H1 (cell line): ENCODE data around the gene CADM2. TPM values are rescaled to one million over a fixed set of nuclear protein-coding genes. Genes with fewer than 3 reads are reported as not detected.

Experiments
- CTCF ChIA-PET: fragments of 300-600 bp; sonication (Branson Sonifier 250); formaldehyde crosslinking; loops from one replicate; lab custom pipeline; 2021; ENCODE audit not compliant: partially characterized antibody; lab: Charles Lee
- POLR2A ChIA-PET: fragments of 300-600 bp; sonication (Branson Sonifier 250); formaldehyde crosslinking; loops from one replicate; lab custom pipeline; 2021; ENCODE audit warnings: inconsistent platforms; ENCODE audit not compliant: partially characterized antibody; lab: Charles Lee
- DNase-seq, 2 experiments: peaks; one replicate each; pipeline versions ENCODE4 v3.0.0 to v3.0.0-alpha.2; 2010 to 2022; ENCODE audit warnings: low spot score in 2 of 2, low read depth in 1 of 2, mixed read lengths in 1 of 2
- FAIRE-seq: peaks from 2 replicates; lab custom pipeline; 2011; peaks lifted over from hg19 to GRCh38; lab: Jason Lieb, UNC
- H2AFZ ChIP-seq: 2 replicates; pipeline ENCODE4 v1.8.1; 2012; ENCODE audit warnings: low read length, inconsistent platforms
- H2AK5ac ChIP-seq: 2 replicates; pipeline ENCODE4 v1.6.1; 2013; ENCODE audit warnings: low read depth, low read length
- H2BK120ac ChIP-seq: replicated peaks from 2 replicates; pipeline ENCODE3; 2013; ENCODE audit warnings: low read depth, low read length, inconsistent platforms
- H2BK12ac ChIP-seq: 2 replicates; pipeline ENCODE4 v1.6.1; 2013; ENCODE audit warnings: low read depth, low read length
- H2BK15ac ChIP-seq: 2 replicates; pipeline ENCODE4 v1.6.1; 2013; ENCODE audit warnings: low read length
- H2BK20ac ChIP-seq: 2 replicates; pipeline ENCODE4 v1.6.1; 2013; ENCODE audit warnings: low read length
- H2BK5ac ChIP-seq: 2 replicates; pipeline ENCODE4 v1.6.1; 2013; ENCODE audit warnings: low read depth, low read length
- H3K14ac ChIP-seq: 2 replicates; pipeline ENCODE4 v1.6.1; 2013; ENCODE audit warnings: inconsistent platforms; ENCODE audit not compliant: insufficient read length
- H3K18ac ChIP-seq: 2 replicates; pipeline ENCODE4 v1.6.1; 2013; ENCODE audit warnings: low read length; ENCODE audit errors: extremely low read depth
- H3K23ac ChIP-seq: 2 replicates; pipeline ENCODE4 v1.6.1; 2013; ENCODE audit warnings: inconsistent platforms; ENCODE audit not compliant: insufficient read length
- H3K23me2 ChIP-seq: 2 replicates; pipeline ENCODE4 v1.6.1; 2013; ENCODE audit warnings: low read depth, low read length
- H3K27ac ChIP-seq: 2 replicates; pipeline ENCODE4 v1.6.1; 2011; ENCODE audit warnings: low read depth, low read length, inconsistent platforms
- H3K27me3 ChIP-seq, 4 experiments: replicated peaks in 1 of 4; 1 replicate in 1 of 4; 2 replicates in 3 of 4; pipeline versions ENCODE4 v1.6.1 to v1.8.1; 2011 to 2013; ENCODE audit warnings: low read length in 3 of 4, mild to moderate bottlenecking in 3 of 4, inconsistent platforms in 2 of 4, mixed read lengths in 2 of 4, moderate library complexity in 1 of 4; ENCODE audit not compliant: control insufficient read depth in 3 of 4, insufficient read depth in 3 of 4; ENCODE audit errors: extremely low read depth in 1 of 4
- H3K36me3 ChIP-seq, 4 experiments: 2 replicates each; pipeline versions ENCODE4 v1.6.1 to v1.8.1; 2011 to 2013; ENCODE audit warnings: mild to moderate bottlenecking in 4 of 4, low read length in 3 of 4, moderate library complexity in 2 of 4, control low read depth in 1 of 4, inconsistent platforms in 1 of 4; ENCODE audit not compliant: insufficient read depth in 4 of 4, control insufficient read depth in 2 of 4
- H3K4ac ChIP-seq: replicated peaks from 2 replicates; pipeline ENCODE3; 2013; ENCODE audit warnings: low read length, low read depth, mixed read lengths, inconsistent platforms; ENCODE audit not compliant: insufficient read length
- H3K4me1 ChIP-seq, 4 experiments: replicated peaks in 1 of 4; 1 replicate in 1 of 4; 2 replicates in 3 of 4; pipeline versions ENCODE4 v1.6.1 to v1.8.1; 2011 to 2013; ENCODE audit warnings: low read length in 3 of 4, inconsistent platforms in 2 of 4, mixed read lengths in 1 of 4; ENCODE audit not compliant: insufficient read depth in 4 of 4, control insufficient read depth in 3 of 4
- H3K4me2 ChIP-seq, 2 experiments: 2 replicates each; pipeline versions ENCODE4 v1.6.1 to v1.8.1; 2011 to 2013; ENCODE audit warnings: low read depth in 2 of 2, low read length in 2 of 2, control low read depth in 1 of 2, inconsistent platforms in 1 of 2, mild to moderate bottlenecking in 1 of 2; ENCODE audit not compliant: insufficient read depth in 1 of 2
- H3K4me3 ChIP-seq, 4 experiments: fragments of 200-600, 300-600 bp in 1 of 4; sonication (generic), shearing (Covaris generic), sonication (Bioruptor Twin) in 1 of 4; 2 replicates each; pipeline versions ENCODE4 v1.5.1 to v1.8.1; 2011 to 2016; ENCODE audit warnings: low read length in 4 of 4, low read depth in 3 of 4, control low read depth in 2 of 4, inconsistent platforms in 2 of 4, mild to moderate bottlenecking in 2 of 4, mixed read lengths in 1 of 4, moderate library complexity in 1 of 4; ENCODE audit not compliant: insufficient read depth in 2 of 4; ENCODE audit errors: extremely low read depth in 1 of 4
- H3K56ac ChIP-seq: replicated peaks from 2 replicates; pipeline ENCODE3; 2013; ENCODE audit warnings: low read depth, mild to moderate bottlenecking, mixed read lengths, low read length, inconsistent platforms; ENCODE audit not compliant: insufficient read length
- H3K79me1 ChIP-seq: 2 replicates; pipeline ENCODE4 v1.6.1; 2013; ENCODE audit warnings: low read depth, low read length, control low read depth
- H3K79me2 ChIP-seq, 2 experiments: 2 replicates each; pipeline versions ENCODE4 v1.6.1 to v1.8.1; 2012 to 2013; ENCODE audit warnings: low read length in 2 of 2, mild to moderate bottlenecking in 2 of 2, inconsistent platforms in 1 of 2; ENCODE audit not compliant: insufficient read depth in 2 of 2, control insufficient read depth in 1 of 2
- H3K9ac ChIP-seq, 4 experiments: replicated peaks in 1 of 4; 1 replicate in 1 of 4; 2 replicates in 3 of 4; pipeline versions ENCODE4 v1.6.1 to v1.8.1; 2011 to 2013; ENCODE audit warnings: low read depth in 3 of 4, low read length in 3 of 4, control low read depth in 2 of 4, mild to moderate bottlenecking in 2 of 4, moderate library complexity in 2 of 4, inconsistent platforms in 1 of 4; ENCODE audit errors: extremely low read depth in 1 of 4
- H3K9me3 ChIP-seq, 2 experiments: 2 replicates each; pipeline versions ENCODE4 v1.6.1 to v1.8.1; 2012 to 2013; ENCODE audit warnings: mild to moderate bottlenecking in 2 of 2, moderate library complexity in 2 of 2, control low read depth in 1 of 2, inconsistent platforms in 1 of 2, low read depth in 1 of 2, low read length in 1 of 2, mixed read lengths in 1 of 2; ENCODE audit not compliant: insufficient read depth in 2 of 2
- H4K20me1 ChIP-seq, 2 experiments: replicated peaks in 1 of 2; 2 replicates each; pipeline versions ENCODE3 to v1.8.1; 2011 to 2013; ENCODE audit warnings: inconsistent platforms in 2 of 2, low read length in 2 of 2, mild to moderate bottlenecking in 1 of 2; ENCODE audit not compliant: insufficient read depth in 2 of 2, control insufficient read depth in 1 of 2
- H4K5ac ChIP-seq: 2 replicates; pipeline ENCODE4 v1.6.1; 2013; ENCODE audit warnings: low read length, low read depth, mixed read lengths, inconsistent platforms; ENCODE audit not compliant: insufficient read length
- H4K8ac ChIP-seq: 2 replicates; pipeline ENCODE4 v1.8.0; 2013; ENCODE audit warnings: mild to moderate bottlenecking, moderate library complexity, low read length, inconsistent platforms; ENCODE audit not compliant: insufficient read depth; ENCODE audit errors: extremely low read depth
- H4K91ac ChIP-seq: replicated peaks from 2 replicates; pipeline ENCODE3; 2013; ENCODE audit warnings: low read length, mixed read lengths, inconsistent platforms; ENCODE audit not compliant: insufficient read length
- BCL11A ChIP-seq, 2 experiments: IDR thresholded peaks; one replicate each; pipeline ENCODE4 v1.6.1; 2011; ENCODE audit warnings: low read depth in 2 of 2, low read length in 2 of 2, mild to moderate bottlenecking in 2 of 2
- CTCF ChIP-seq, 3 experiments: IDR thresholded peaks; 1 replicate in 2 of 3; 2 replicates in 1 of 3; pipeline versions ENCODE4 v1.5.1 to v1.6.1; 2011; ENCODE audit warnings: low read length in 3 of 3, mild to moderate bottlenecking in 3 of 3, inconsistent platforms in 2 of 3, low read depth in 1 of 3, moderate library complexity in 1 of 3; ENCODE audit not compliant: insufficient read depth in 1 of 3; ENCODE audit errors: control extremely low read depth in 1 of 3
- HDAC2 ChIP-seq, 2 experiments: fragments of 300-600 bp in 1 of 2; sonication (generic) in 1 of 2; IDR thresholded peaks; 2 replicates each; pipeline ENCODE4 v1.6.1; 2011 to 2012; ENCODE audit warnings: low read depth in 2 of 2, low read length in 2 of 2, mild to moderate bottlenecking in 2 of 2, moderate library complexity in 2 of 2, borderline replicate concordance in 1 of 2, inconsistent platforms in 1 of 2
- HDAC6 ChIP-seq: IDR thresholded peaks from one replicate; pipeline ENCODE4 v1.7.1; 2012; ENCODE audit warnings: low read depth, mild to moderate bottlenecking, inconsistent platforms, low read length, moderate library complexity
- KDM5A ChIP-seq: fragments of 200-600 bp; IDR thresholded peaks from 2 replicates; pipeline ENCODE4 v1.7.1; 2012; ENCODE audit warnings: mild to moderate bottlenecking, low read length, inconsistent platforms, mixed read lengths
- POLR2A ChIP-seq, 2 experiments: IDR thresholded peaks; 1 replicate in 1 of 2; 2 replicates in 1 of 2; pipeline ENCODE4 v1.6.1; 2011; ENCODE audit warnings: low read depth in 2 of 2, low read length in 2 of 2, mild to moderate bottlenecking in 2 of 2; ENCODE audit errors: control extremely low read depth in 1 of 2
- SP2 ChIP-seq: IDR thresholded peaks from 2 replicates; pipeline ENCODE4 v1.6.1; 2012; ENCODE audit warnings: mild to moderate bottlenecking, low read length, inconsistent platforms
- ZNF274 ChIP-seq: IDR thresholded peaks from 2 replicates; pipeline ENCODE4 v1.7.0; 2012; ENCODE audit warnings: low read length, borderline replicate concordance; ENCODE audit errors: extremely low read depth
- WGBS, 2 experiments: shearing (Covaris generic) in 1 of 2; methylation state at CpG; one replicate each; pipeline versions ENCODE4 v1.1.6 to v1.1.7; 2013 to 2015; ENCODE audit warnings: low lambda C conversion rate in 2 of 2, mixed read lengths in 2 of 2, inconsistent platforms in 1 of 2, low coverage in 1 of 2, missing lambda C conversion rate in 1 of 2; ENCODE audit not compliant: insufficient replicate concordance in 2 of 2, insufficient coverage in 1 of 2, insufficient read length in 1 of 2; ENCODE audit errors: extremely low coverage in 1 of 2, missing lambda C conversion rate in 1 of 2; 5-methylcytosine and 5-hydroxymethylcytosine counted together
- polyA plus RNA-seq, 7 experiments: library from polyadenylated mRNA; depleted of rRNA in 3 of 7; stranded (reverse) in 5 of 7; unstranded in 2 of 7; fragments of >200 nt in 5 of 7; fragments of 200-250 nt in 2 of 7; gene quantifications; 1 replicate in 5 of 7; 2 replicates in 1 of 7; 4 replicates in 1 of 7; pipeline versions ENCODE4 v1.2.1 to v1.2.3, GENCODE V29; 2011 to 2013; ENCODE audit warnings: missing spikeins in 2 of 7, mixed read lengths in 2 of 7
- total RNA-seq: library from RNA; stranded (reverse); fragmentation: NEBNext Ultra II Directional; extraction: Animal tissue kit (Norgen Biotek cat#: 25700); gene quantifications from 2 replicates; pipeline ENCODE4 v1.2.1, GENCODE V29; 2021

Gene CADM2
- total and polyA plus RNA-seq, 2 of the 8 experiments (the other 6 are each of a cell fraction or from before 2014, with no cell fraction given): 14.9 to 20.9 TPM

DNA sequence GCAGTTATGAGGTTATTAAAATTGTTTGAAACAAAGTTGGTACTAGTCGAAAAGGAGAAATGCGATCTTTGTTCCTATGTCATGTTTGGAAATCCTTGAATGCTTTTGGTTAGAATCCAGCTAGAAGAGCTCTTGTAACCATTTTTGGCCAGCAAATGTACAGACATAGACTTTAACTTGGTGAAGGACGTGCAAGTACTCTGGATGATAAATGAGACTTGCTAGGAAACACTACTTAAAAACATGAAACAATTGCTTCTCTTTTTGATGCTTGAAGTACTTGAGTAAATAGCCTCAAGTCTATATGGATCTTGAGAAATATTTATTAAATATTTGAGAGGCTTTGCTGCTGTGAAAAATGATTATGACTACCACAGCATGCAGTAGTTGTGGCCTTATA lies 95.8 kb downstream of the CADM2 start:
- TF ChIP-seq POLR2A (IDR thresholded peaks at IDR 0.05; ENCODE audit: control extremely low read depth in 1 of 2, low read depth in 2 of 2, low read length in 2 of 2) (no peak), SP2 (no peak), CTCF (IDR thresholded peaks at IDR 0.05; ENCODE audit: control extremely low read depth in 1 of 3, insufficient read depth in 1 of 3, low read depth in 1 of 3, low read length in 3 of 3) (no peak), KDM5A (no peak), BCL11A (IDR thresholded peaks at IDR 0.05; ENCODE audit: low read depth in 2 of 2, low read length in 2 of 2) (no peak), HDAC2 (IDR thresholded peaks at IDR 0.05; ENCODE audit: borderline replicate concordance in 1 of 2, low read depth in 2 of 2, low read length in 2 of 2) (no peak), ZNF274 (no peak), HDAC6 (no peak)
- TF ChIP-seq, all 59 proteins: peak for 0
- Histone ChIP-seq H2BK20ac (no peak overlapping the region), H4K5ac (no peak overlapping the region), H4K91ac (no peak overlapping the region), H3K9ac (no peak overlapping the region), H3K18ac (no peak overlapping the region), H4K20me1 (no peaks in the 10 kb centered on the region), H3K56ac (no peak overlapping the region), H3K27me3 (no peaks in the 10 kb centered on the region), H2BK15ac (no peak overlapping the region), H3K14ac (no peak overlapping the region), H3K36me3 (no peaks in the 10 kb centered on the region), H3K79me1 (no peaks in the 10 kb centered on the region), H3K79me2 (no peaks in the 10 kb centered on the region), H3K23me2 (no peaks in the 10 kb centered on the region), H3K4me1 (peaks cover 0 to 4% (median 0%) of the 10 kb centered on the region in 4 experiments; a peak in 1 of 7 replicates), H2BK120ac (no peak overlapping the region), H3K4me3 (no peak overlapping the region), H2BK12ac (no peak overlapping the region), H2BK5ac (no peak overlapping the region), H3K23ac (no peak overlapping the region), H4K8ac (no peak overlapping the region), H2AFZ (no peak overlapping the region), H3K4ac (no peak overlapping the region), H3K9me3 (no peaks in the 10 kb centered on the region), H3K4me2 (no peak overlapping the region), H2AK5ac (no peak overlapping the region), H3K27ac (no peak overlapping the region)
- no peak for FAIRE-seq
- POLR2A ChIA-PET: no interaction called here
- CTCF ChIA-PET: no interaction called here
- 90% methylated on average over 3 of the region's 3 CpGs; no CpG with 5 or more reads in 1 of the 2 experiments for WGBS, 2 experiments
- DNase-seq: no peak
